ENCODE results near the gene USP36. TPM values are rescaled to one million over a fixed set of nuclear protein-coding genes. Genes with fewer than 3 reads are reported as not detected.

The USP36 gene
- total RNA-seq, 4 donors from 2014 or later: 6.5 to 102 (median 31.9) TPM

DNA sequence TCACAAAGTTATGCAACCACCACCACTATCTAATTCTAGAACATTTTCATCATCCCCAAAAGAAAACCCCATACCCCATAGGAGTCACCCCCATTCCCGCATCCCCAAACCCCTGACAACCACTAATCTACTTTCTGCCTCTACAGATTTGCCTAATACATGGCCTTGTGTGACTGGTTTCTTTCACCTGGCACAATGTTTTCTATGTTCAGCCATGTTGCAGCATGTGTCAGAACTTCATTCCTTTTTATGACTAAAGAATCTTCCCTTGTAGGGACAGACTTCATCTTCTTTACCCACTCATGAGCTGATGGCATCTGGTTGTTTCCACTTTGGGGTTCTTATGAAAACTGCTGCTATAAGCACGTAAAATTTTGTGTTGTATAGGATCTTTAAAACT, 93.1 kb downstream of the USP36 start:
- H3K4me1 ChIP-seq: no peaks in the 10 kb centered on the region
- no peak for DNase-seq
- no peaks in the 10 kb centered on the region for H3K36me3 ChIP-seq
- no peak overlapping the region for H3K4me3 ChIP-seq
- H3K9me3 ChIP-seq: no peaks in the 10 kb centered on the region
- peak overlapping the region; percentile 53 to 82 for H3K27ac ChIP-seq
- H3K27me3 ChIP-seq: no peaks in the 10 kb centered on the region
- intact Hi-C loops (cut with DNase I; ENCODE audit: low total_unique reads): no loop called here
- TF ChIP-seq POLR2A (IDR thresholded peaks at IDR 0.05): no peak
- TF ChIP-seq, protein P1, sequence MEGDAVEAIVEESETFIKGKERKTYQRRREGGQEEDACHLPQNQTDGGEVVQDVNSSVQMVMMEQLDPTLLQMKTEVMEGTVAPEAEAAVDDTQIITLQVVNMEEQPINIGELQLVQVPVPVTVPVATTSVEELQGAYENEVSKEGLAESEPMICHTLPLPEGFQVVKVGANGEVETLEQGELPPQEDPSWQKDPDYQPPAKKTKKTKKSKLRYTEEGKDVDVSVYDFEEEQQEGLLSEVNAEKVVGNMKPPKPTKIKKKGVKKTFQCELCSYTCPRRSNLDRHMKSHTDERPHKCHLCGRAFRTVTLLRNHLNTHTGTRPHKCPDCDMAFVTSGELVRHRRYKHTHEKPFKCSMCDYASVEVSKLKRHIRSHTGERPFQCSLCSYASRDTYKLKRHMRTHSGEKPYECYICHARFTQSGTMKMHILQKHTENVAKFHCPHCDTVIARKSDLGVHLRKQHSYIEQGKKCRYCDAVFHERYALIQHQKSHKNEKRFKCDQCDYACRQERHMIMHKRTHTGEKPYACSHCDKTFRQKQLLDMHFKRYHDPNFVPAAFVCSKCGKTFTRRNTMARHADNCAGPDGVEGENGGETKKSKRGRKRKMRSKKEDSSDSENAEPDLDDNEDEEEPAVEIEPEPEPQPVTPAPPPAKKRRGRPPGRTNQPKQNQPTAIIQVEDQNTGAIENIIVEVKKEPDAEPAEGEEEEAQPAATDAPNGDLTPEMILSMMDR (IDR thresholded peaks at IDR 0.05): no peak

DNA sequence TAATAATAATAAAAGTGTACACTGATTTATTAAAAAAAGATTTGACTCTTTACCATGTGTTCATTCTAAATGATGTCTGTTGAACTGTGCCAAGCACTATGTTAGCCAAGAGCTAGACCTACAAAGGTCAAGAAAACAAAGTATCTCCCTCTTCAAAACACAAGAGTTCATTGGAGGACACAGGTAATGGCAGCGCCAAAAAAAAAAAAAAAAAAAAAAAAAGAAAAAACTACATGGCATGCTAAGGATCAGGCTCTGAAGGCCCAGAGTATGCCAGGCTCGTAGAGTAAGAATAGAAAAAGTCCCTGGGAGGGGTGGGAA, 93.7 kb downstream of the USP36 start:
- no peak for DNase-seq
- H3K36me3 ChIP-seq: no peaks in the 10 kb centered on the region
- intact Hi-C loops (cut with DNase I; ENCODE audit: low total_unique reads): no loop called here
- H3K27ac ChIP-seq: peak overlapping the region; percentile 53 to 82
- TF ChIP-seq, protein P1 (IDR thresholded peaks at IDR 0.05): no peak
- TF ChIP-seq POLR2A (IDR thresholded peaks at IDR 0.05): no peak
- H3K9me3 ChIP-seq: no peaks in the 10 kb centered on the region
- no peak overlapping the region for H3K4me3 ChIP-seq
- no peaks in the 10 kb centered on the region for H3K27me3 ChIP-seq
- H3K4me1 ChIP-seq: no peaks in the 10 kb centered on the region

DNA sequence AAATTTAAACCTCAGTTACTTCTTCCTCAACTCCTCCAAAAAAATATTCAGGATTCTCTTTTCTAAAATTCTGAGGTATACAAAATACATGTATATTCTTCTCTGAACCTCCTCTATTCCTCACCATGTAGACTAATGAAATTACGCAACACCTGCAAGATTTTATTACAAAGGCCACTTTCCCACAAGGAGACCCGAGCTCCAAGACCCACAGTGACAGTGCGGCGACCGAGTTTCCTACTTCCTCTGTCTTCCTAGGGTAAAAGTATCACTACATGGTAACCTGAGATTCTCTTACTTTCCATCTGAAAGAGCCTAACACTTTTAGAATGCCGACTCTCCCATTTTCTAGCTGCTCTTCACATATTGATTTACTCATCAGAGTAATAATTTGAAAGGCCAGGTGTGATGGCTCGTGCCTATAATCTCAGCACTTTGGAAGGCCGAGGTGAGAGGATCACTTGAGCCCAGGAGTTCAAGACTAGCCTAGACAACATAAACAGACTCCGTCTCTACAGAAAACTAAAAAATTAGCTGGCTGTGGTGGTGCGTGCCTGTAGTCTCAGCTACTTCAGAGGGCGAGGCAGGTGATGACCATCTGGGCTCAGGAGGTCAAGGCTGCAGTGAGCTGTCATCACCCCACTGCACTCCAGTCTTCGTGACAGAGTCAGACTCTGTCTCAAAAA, 94.2 kb downstream of the USP36 start:
- H3K27ac ChIP-seq: peak overlapping the region; percentile 53 to 82
- intact Hi-C loops (cut with DNase I; ENCODE audit: low total_unique reads): no loop called here
- no peak for DNase-seq
- no peaks in the 10 kb centered on the region for H3K4me1 ChIP-seq
- no peaks in the 10 kb centered on the region for H3K36me3 ChIP-seq
- H3K9me3 ChIP-seq: no peaks in the 10 kb centered on the region
- H3K27me3 ChIP-seq: no peaks in the 10 kb centered on the region
- TF ChIP-seq POLR2A (IDR thresholded peaks at IDR 0.05): no peak
- TF ChIP-seq, protein P1 (IDR thresholded peaks at IDR 0.05): no peak
- no peak overlapping the region for H3K4me3 ChIP-seq

Other genes with a start within 250 kb of the USP36 start
- gene CYTH1, start 58.5 kb downstream of the USP36 start, total RNA-seq: 10 to 100 TPM in 3 of 4 donors, 1 to 10 TPM in 1; 6.2 to 56.1 (median 44.3) TPM
- 10 to 100 TPM in 1 of 4 donors, 1 to 10 TPM in 2, not detected in 1; 1.8 to 14.5 (median 3.8) TPM for gene CEP295NL, start 62.4 kb upstream of the USP36 start, total RNA-seq
- 100 to 1,000 TPM; 119 to 399 (median 127) TPM for gene TIMP2, start 84.6 kb upstream of the USP36 start, total RNA-seq
- gene LGALS3BP, start 139.1 kb upstream of the USP36 start, total RNA-seq: 100 to 1,000 TPM in 3 of 4 donors, 10 to 100 TPM in 1; 88.2 to 396 (median 244) TPM
- gene CANT1, start 168.9 kb upstream of the USP36 start, total RNA-seq: 10 to 100 TPM in 3 of 4 donors, 1 to 10 TPM in 1; 9.2 to 40.6 (median 21.5) TPM
- 10 to 100 TPM in 3 of 4 donors, 1 to 10 TPM in 1; 2.9 to 80.8 (median 39.6) TPM for gene C1QTNF1, start 183.4 kb upstream of the USP36 start, total RNA-seq
- 10 to 100 TPM in 3 of 4 donors, 1 to 10 TPM in 1; 3.8 to 63.2 (median 24.6) TPM for gene ENGASE, start 234.0 kb upstream of the USP36 start, total RNA-seq

Measured in uterus (tissue), 4 donors.